Measurements from ENCODE around the gene RASSF3.
"Not testable (repeated sequence)": the region's sequence is repeated elsewhere in the genome, so short reads cannot be mapped to it uniquely, and the experiment has no call there.

RASSF3 gene

GRCh38 chr12:64672925-64673409 lies 62.7 kb downstream of the RASSF3 start:
- peak; percentile 93 for DNase-seq

- no peak for DNase-seq
These were observed 63.3 kb downstream of the RASSF3 start for GRCh38 chr12:64673490-64674169.

GRCh38 chr12:64674367-64674922 lies 64.2 kb downstream of the RASSF3 start:
- no peak for DNase-seq

DNA sequence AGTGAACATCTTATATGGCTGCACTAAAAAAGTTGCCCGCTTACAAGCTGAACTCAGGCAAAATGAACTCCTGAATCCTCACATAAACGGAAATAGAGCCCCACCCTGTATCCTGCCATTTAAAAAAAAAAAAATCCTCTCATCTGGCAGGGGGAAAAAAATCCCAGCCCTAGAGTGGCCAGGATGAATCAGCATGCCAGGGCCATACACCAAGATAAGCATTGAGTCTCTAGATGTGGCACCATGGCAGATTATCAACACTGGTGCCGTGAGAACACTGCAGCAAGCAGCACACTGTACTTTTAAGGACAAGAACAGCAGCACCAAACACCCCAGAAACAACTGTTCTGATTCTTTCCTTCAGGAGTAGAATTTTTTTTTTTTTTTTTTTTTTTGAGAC lies 65.5 kb downstream of the RASSF3 start:
- DNase-seq: peak; percentile 60

DNA sequence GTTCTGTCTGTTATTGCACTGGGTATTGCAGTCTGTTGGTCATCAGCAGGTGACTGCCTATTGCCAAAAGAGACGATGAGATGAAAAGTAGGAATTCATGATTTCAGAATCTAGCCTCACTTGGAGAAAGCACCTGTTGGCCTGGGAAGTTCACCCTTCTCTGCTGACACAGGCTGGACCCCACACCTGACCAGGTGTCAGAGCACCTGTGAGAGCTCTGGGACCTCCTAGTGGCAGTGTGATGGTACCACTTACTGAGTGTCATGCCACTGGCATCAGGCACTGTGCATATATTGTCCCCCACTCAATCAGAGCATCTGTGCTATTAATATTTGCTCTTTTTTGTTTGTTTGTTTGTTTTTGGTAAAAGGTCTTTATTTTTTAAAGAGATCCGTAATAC lies 68.0 kb downstream of the RASSF3 start:
- peak; percentile 71 for DNase-seq

DNA sequence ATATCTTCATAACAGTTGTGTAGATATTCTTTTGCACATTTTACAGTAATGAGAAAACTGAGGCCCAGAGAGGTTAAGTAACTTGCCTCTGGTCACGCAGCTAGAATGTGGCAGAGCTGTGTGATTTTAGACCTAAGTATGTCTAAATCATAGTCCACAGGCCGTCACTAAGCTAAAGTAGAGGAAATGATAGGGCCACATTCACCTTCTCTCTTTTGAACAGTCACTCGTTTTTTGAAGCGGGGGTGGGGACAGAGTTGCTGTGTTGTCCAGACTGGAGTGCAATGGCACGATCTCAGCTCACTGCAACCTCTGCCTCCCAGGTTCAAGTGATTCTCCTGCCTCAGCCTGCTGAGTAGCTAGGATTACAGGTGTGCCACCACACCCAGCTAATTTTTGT lies 68.5 kb downstream of the RASSF3 start:
- DNase-seq: no peak

GRCh38 chr12:64679487-64680001 lies 69.2 kb downstream of the RASSF3 start:
- no peak for DNase-seq

GRCh38 chr12:64680235-64680634 lies 69.9 kb downstream of the RASSF3 start:
- DNase-seq: peak; percentile 55

DNA sequence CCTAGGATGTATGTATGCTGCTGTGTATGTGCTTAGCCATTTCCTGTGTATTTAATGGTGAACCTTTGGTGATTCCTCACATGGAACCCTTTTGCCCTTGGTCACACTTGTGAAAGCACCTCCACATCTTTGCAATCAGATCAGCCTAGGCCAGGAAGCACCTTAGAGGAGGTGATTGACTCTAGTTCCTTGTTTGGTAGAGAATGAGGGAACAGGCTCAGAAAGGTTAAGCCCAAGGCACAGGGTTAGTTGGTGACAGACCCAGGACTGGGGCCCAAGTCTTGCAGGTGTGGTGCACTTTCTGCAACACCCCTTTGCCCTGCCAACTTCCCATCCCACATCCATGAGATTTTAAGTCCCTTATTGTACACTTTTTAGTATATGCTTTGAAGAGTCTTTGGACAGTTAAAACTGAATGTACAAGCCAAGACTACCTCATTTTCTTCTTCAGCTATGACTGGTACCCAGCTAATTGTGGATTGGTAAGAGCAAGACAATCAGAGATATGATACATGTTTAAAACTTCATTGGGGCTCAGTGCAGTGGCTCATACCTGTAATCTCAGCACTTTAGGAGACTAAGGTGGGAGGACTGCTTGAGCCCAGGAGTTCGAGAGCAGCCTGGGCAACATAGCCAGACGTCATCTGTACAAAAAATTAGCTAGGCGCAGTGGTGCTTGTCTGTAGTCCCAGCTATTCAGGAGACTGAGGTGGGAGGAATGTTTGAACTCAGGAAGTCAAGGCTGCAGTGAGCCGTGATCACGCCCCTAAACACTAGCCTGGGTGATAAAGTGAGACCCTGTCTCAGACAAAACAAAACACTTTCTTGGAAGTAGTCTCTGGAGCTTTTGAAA lies 71.1 kb downstream of the RASSF3 start:
- no peak for DNase-seq

DNA sequence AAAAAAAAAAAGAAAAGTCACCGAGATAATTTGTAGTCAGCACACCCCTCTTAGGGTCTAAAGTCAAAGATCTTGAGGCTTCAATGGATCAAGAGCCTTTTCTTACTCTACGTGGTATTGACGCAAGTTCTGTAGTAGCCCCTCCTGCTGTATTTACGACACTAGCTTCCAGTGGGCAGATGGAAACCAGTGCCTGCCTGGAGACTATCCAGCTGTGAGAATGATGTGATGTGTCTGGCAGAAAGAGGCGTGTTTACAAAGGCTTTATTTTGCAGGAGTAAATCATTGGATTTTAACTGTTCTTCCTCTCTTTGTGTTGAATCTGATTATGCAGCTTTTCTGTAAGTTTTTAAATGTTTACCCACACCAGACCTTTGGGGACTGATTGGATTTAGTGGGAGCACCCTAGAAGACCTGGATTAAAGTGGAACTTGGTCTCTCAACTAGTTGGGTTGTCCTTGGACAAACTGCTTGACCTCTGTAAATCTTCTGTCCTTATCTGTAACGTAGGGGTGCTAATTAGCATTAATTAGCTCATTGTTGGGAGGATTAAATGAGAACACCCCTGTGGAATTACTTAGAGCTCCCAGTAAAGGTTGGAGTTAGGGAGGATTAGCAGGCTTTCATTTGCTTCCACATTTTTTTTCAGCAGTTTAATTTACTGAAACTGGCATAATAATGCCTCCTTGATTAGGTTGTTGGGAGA lies 72.4 kb downstream of the RASSF3 start:
- DNase-seq: no peak

- no peak for DNase-seq
These were observed 73.7 kb downstream of the RASSF3 start for GRCh38 chr12:64683816-64684543.

DNA sequence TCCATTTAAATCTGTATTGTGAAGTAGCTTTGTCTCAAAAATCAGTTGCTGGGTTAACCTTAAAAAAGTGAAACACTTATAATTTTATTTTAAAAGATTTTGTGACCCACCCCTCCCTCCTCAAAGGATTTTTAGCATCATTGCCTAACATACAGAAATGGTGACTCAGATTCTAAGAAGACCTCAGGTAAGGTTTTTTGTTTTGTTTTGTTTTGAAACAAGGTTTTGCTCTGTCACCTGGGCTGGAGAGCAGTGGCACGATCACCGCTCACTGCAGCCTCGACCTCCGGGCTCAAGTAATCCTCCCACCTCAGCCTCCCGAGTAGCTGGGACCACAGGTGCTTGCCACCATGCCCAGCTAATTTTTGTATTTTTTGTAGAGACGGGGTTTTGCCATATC lies 74.8 kb downstream of the RASSF3 start:
- no peak for DNase-seq

- DNase-seq: no peak
These were observed 75.3 kb downstream of the RASSF3 start for GRCh38 chr12:64685605-64686004.

DNA sequence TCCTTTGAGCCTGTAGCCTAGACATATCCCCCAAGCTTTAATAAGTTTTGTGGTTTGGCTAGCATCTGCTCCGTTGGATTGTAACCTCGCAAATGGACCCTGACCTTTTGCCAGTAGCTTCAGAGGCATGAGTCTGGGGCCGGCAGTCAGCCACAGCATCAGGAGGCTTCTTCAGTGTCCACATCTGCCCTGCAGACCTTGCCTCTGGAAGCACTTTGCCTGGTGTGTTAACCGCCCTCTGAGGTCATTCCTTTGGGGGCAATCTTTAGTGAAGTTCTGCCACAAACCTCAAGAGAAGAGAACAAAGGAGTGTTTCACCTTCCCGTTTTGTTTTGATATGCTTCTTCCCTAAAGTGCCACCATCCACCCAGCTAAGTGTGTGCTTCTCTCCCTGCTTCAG lies 77.5 kb downstream of the RASSF3 start:
- no peak for DNase-seq

DNA sequence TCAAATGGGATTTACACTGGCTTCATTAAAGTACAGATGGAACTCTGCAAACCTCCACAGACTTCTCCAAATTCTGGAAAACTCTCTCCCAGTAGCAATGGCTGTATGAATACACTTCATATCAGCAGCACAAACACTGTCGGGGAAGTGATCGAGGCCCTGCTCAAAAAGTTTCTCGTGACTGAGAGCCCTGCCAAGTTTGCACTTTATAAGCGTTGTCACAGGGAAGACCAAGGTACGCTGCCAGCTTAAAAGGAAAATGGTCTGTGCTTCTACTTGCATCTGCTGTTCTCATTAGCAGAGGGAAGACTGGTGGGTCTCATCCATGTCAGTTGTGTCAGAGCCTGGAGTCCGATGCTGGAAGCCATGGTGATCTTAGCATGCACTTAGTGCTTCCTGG lies 77.9 kb downstream of the RASSF3 start:
- no peak for DNase-seq

- DNase-seq: no peak
These were observed 78.4 kb downstream of the RASSF3 start for GRCh38 chr12:64688715-64689114.

DNA sequence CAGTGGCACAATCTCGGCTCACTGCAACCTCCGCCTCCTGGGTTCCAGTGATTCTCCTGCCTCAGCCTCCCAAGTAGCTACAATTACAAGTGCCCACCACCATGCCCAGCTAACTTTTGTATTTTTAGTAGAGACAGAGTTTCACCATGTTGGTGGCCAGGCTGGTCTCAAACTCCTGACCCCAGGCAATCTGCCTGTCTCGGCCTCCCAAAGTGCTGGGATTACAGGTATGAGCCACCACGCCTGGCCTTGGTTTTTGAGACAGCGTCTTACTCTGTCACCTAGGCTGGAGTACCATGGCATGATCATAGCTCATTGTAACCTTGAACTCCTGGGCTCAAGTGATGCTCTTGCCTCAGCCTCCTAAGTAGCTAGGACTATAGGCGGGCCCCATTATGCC lies 79.9 kb downstream of the RASSF3 start:
- DNase-seq: not testable (repeated sequence)

DNA sequence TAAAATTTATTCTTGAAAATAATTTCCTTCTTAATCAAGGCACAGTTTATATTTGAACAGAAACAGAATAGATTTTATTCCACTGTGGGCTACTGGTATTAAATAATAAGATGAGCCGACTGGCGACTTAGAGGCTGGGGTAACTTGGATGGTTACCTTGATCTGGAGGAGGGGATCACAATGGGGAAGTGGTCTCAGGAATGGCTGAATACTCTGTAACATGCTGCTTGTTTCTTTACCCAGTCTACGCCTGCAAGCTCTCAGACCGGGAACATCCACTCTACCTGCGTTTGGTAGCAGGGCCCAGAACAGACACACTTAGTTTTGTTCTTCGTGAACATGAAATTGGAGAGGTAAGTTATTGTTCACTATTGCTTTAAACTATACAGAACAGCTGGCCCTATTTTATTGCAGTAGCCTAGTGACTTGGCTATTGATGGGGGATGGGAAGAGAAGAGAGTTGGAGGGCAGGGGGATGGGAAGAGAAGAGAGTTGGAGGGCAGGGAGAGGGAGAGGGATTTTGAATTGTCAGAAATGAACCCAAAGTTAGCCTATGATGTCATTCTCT lies 81.0 kb downstream of the RASSF3 start:
- DNase-seq: peak; percentile 60

- DNase-seq: peak; percentile 84
These were observed 81.7 kb downstream of the RASSF3 start for GRCh38 chr12:64691795-64692583.

- no peak for DNase-seq
These were observed 84.1 kb downstream of the RASSF3 start for GRCh38 chr12:64694130-64695040.
